Measurements from ENCODE around the gene IP6K1.

- TF ChIP-seq CTCF (IDR thresholded peaks at IDR 0.05), result no peak
- no peak for TF ChIP-seq POLR2A (IDR thresholded peaks at IDR 0.05)
Measured at GRCh38 chr3:49805367-49805782, 19.0 kb upstream of the IP6K1 start.
